Suprapubic skin (tissue), 4 donors: ENCODE measurements around the gene PYURF.

Source experiments
- CTCF ChIP-seq, 2 donors: fragments of 200-600 bp in 1 of 2; fragments of 450-650 bp in 1 of 2; sonication (generic) in 1 of 2; IDR thresholded peaks; one replicate each; pipeline ENCODE4 v1.5.1; 2016 to 2019; ENCODE audit warnings: antibody characterized with exemption in 2 of 2, mild to moderate bottlenecking in 1 of 2, moderate library complexity in 1 of 2
- EP300 ChIP-seq: sonication (generic); formaldehyde crosslinking; IDR thresholded peaks from one replicate; pipeline ENCODE4 v1.6.1; 2017; ENCODE audit warnings: antibody characterized with exemption
- POLR2A ChIP-seq, 2 donors: fragments of 450-650 bp; IDR thresholded peaks; one replicate each; pipeline ENCODE4 v1.6.1; 2017; ENCODE audit warnings: antibody characterized with exemption in 2 of 2, mild to moderate bottlenecking in 2 of 2, moderate library complexity in 2 of 2
- POLR2AphosphoS5 ChIP-seq, 3 donors: sonication (generic); formaldehyde crosslinking; IDR thresholded peaks; one replicate each; pipeline ENCODE4 v1.6.1; 2017; ENCODE audit warnings: antibody characterized with exemption in 3 of 3

- TF ChIP-seq POLR2AphosphoS5 (IDR thresholded peaks at IDR 0.05): no peak
- no peak for TF ChIP-seq CTCF (IDR thresholded peaks at IDR 0.05)
- TF ChIP-seq POLR2A (IDR thresholded peaks at IDR 0.05): no peak
- no peak for TF ChIP-seq EP300
Measured at GRCh38 chr4:88481537-88481936, 42.0 kb downstream of the PYURF start.
